Mucosa of rectum (tissue), 2 donors: ENCODE results near the gene AMBRA1.
A peak's percentile ranks its signal among the peaks of the same experiment; 100 is the strongest.

Source experiments
- H3K27ac ChIP-seq, 2 donors: one replicate each; pipeline ENCODE4 v1.7.0; 2013; ENCODE audit warnings: inconsistent platforms in 2 of 2, low read depth in 2 of 2, low read length in 2 of 2
- H3K27me3 ChIP-seq, 2 donors: one replicate each; pipeline ENCODE4 v1.7.0; 2013; ENCODE audit warnings: low read length in 2 of 2; ENCODE audit not compliant: control insufficient read depth in 2 of 2, insufficient read depth in 2 of 2
- H3K36me3 ChIP-seq, 2 donors: one replicate each; pipeline ENCODE4 v1.7.0; 2013; ENCODE audit warnings: low read length in 2 of 2; ENCODE audit not compliant: control insufficient read depth in 2 of 2, insufficient read depth in 2 of 2
- H3K4me1 ChIP-seq, 2 donors: one replicate each; pipeline ENCODE4 v1.7.0; 2013; ENCODE audit warnings: low read length in 2 of 2, mild to moderate bottlenecking in 1 of 2; ENCODE audit not compliant: control insufficient read depth in 2 of 2, insufficient read depth in 2 of 2
- H3K4me3 ChIP-seq, 2 donors: one replicate each; pipeline ENCODE4 v1.7.0; 2013; ENCODE audit warnings: low read length in 2 of 2
- H3K9ac ChIP-seq, 2 donors: one replicate each; pipeline ENCODE4 v1.7.0; 2013; ENCODE audit warnings: low read length in 2 of 2, low read depth in 1 of 2, mild to moderate bottlenecking in 1 of 2
- H3K9me3 ChIP-seq, 2 donors: one replicate each; pipeline ENCODE4 v1.7.0; 2013; ENCODE audit warnings: low read length in 2 of 2; ENCODE audit not compliant: control insufficient read depth in 2 of 2
- donor health status: healthy.
- donor health status: Normal muscosa, but diverticular disease.

Gene AMBRA1

GRCh38 chr11:46390331-46391171, 203.3 kb downstream of the AMBRA1 start:
- H3K27ac ChIP-seq: no peak overlapping the region
- no peaks in the 10 kb centered on the region for H3K36me3 ChIP-seq
- H3K27me3 ChIP-seq: peaks cover 34 to 46% of the 10 kb centered on the region in 2 donors
- no peak overlapping the region for H3K9ac ChIP-seq
- no peaks in the 10 kb centered on the region for H3K9me3 ChIP-seq
- peaks cover 10 to 24% of the 10 kb centered on the region in 2 donors for H3K4me1 ChIP-seq
- no peak overlapping the region for H3K4me3 ChIP-seq

- peaks cover 34 to 46% of the 10 kb centered on the region in 2 donors for H3K27me3 ChIP-seq
- H3K36me3 ChIP-seq: no peaks in the 10 kb centered on the region
- H3K9ac ChIP-seq: no peak overlapping the region
- no peaks in the 10 kb centered on the region for H3K9me3 ChIP-seq
- no peak overlapping the region for H3K27ac ChIP-seq
- peak overlapping the region; percentile 50 to 61 for H3K4me3 ChIP-seq
- H3K4me1 ChIP-seq: peaks cover 10 to 28% of the 10 kb centered on the region in 2 donors
Observed at GRCh38 chr11:46389450-46390330, 204.1 kb downstream of the AMBRA1 start.

- Histone ChIP-seq H3K4me3 (peak overlapping the region in 1 of 2 donors; percentile 61), H3K27ac (no peak overlapping the region), H3K4me1 (peaks cover 14 to 35% of the 10 kb centered on the region in 2 donors), H3K27me3 (peaks cover 34 to 46% of the 10 kb centered on the region in 2 donors), H3K9me3 (no peaks in the 10 kb centered on the region), H3K36me3 (no peaks in the 10 kb centered on the region), H3K9ac (no peak overlapping the region)
Observed at GRCh38 chr11:46388619-46389449, 205.0 kb downstream of the AMBRA1 start.

- peaks cover 14 to 41% of the 10 kb centered on the region in 2 donors for H3K4me1 ChIP-seq
Observed at GRCh38 chr11:46387919-46388618, 205.8 kb downstream of the AMBRA1 start.

GRCh38 chr11:46387456-46387855, 206.4 kb downstream of the AMBRA1 start:
- Histone ChIP-seq H3K36me3 (no peaks in the 10 kb centered on the region), H3K9ac (no peak overlapping the region), H3K9me3 (no peaks in the 10 kb centered on the region), H3K27me3 (peaks cover 34 to 47% of the 10 kb centered on the region in 2 donors), H3K27ac (no peak overlapping the region), H3K4me1 (peaks cover 15 to 42% of the 10 kb centered on the region in 2 donors), H3K4me3 (no peak overlapping the region)

More at GRCh38 chr11:46387919-46388618, 205.8 kb downstream of the AMBRA1 start:
- H3K4me3 ChIP-seq: no peak overlapping the region
- no peaks in the 10 kb centered on the region for H3K36me3 ChIP-seq
- H3K9ac ChIP-seq: no peak overlapping the region
- H3K27me3 ChIP-seq: peaks cover 34 to 46% of the 10 kb centered on the region in 2 donors
- no peaks in the 10 kb centered on the region for H3K9me3 ChIP-seq
- no peak overlapping the region for H3K27ac ChIP-seq

GRCh38 chr11:46386674-46387073, 207.1 kb downstream of the AMBRA1 start:
- H3K27ac ChIP-seq: no peak overlapping the region
- peaks cover 34 to 50% of the 10 kb centered on the region in 2 donors for H3K27me3 ChIP-seq
- no peaks in the 10 kb centered on the region for H3K9me3 ChIP-seq
- H3K4me3 ChIP-seq: no peak overlapping the region
- peaks cover 21 to 49% of the 10 kb centered on the region in 2 donors for H3K4me1 ChIP-seq
- H3K36me3 ChIP-seq: no peaks in the 10 kb centered on the region
- no peak overlapping the region for H3K9ac ChIP-seq

- no peak overlapping the region for H3K27ac ChIP-seq
- no peak overlapping the region for H3K4me3 ChIP-seq
Observed at GRCh38 chr11:46386005-46386578, 207.7 kb downstream of the AMBRA1 start.

GRCh38 chr11:46385169-46386004, 208.4 kb downstream of the AMBRA1 start:
- H3K27me3 ChIP-seq: peaks cover 30 to 46% of the 10 kb centered on the region in 2 donors
- peaks cover 21 to 44% of the 10 kb centered on the region in 2 donors for H3K4me1 ChIP-seq
- H3K4me3 ChIP-seq: no peak overlapping the region
- H3K9ac ChIP-seq: no peak overlapping the region
- H3K27ac ChIP-seq: no peak overlapping the region
- no peaks in the 10 kb centered on the region for H3K9me3 ChIP-seq
- H3K36me3 ChIP-seq: no peaks in the 10 kb centered on the region

More at GRCh38 chr11:46386005-46386578, 207.7 kb downstream of the AMBRA1 start:
- H3K36me3 ChIP-seq: no peaks in the 10 kb centered on the region
- H3K27me3 ChIP-seq: peaks cover 34 to 50% of the 10 kb centered on the region in 2 donors
- no peak overlapping the region for H3K9ac ChIP-seq
- H3K9me3 ChIP-seq: no peaks in the 10 kb centered on the region
- peaks cover 21 to 49% of the 10 kb centered on the region in 2 donors for H3K4me1 ChIP-seq
